ENCODE measurements around the gene RASL11A. TPM values are rescaled to one million over a fixed set of nuclear protein-coding genes. Genes with fewer than 3 reads are reported as not detected.

Gene RASL11A
- total and polyA plus RNA-seq, 2 of the 13 experiments (the other 11 are each of a cell fraction or from before 2014, with no cell fraction given) = 3.0 to 4.1 TPM

DNA sequence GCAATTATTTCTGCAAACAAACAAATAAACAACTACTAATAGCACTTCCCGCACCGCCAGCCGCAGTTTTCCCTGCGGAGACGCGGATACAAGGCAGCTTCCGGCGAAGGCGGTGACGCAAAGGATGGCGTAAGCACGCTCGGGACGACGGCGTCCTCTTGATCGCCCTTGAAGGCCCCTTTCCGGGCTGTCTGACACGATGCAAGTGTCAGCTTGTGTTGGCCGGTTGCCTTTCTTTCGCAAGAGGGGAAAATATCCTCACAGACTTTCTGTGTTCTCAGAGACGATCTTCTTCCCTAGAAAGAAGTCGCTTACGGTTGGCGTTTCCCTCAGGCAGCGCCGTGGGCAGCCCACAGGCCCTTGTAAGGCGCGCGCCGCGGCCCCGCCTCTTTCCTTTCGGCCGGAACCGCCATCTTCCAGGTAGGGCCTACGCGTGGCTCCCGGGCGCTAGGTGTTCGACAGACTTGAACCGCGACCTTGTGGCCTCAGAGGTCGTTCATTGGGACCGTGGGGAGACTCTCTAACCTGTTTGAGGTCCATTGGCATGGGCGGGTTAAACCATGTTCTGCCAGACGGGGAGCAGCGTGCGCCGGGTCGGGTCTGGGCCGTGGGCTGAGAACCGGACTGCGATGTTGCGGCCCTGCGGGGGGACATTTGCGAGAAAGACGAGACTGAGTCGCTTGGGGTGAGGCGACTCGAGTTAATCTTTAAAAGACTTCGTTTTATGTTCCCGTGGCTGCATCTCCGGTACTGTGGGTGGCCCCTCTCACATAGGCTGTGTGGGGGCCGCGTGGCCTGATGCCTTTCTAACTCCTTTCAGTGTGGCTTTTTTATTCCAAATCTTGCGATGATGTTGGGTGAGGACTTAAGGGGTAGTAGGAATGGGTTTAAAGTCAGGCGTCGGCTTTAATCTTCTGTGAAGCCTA is 19.2 kb upstream of the RASL11A start, which contains the start of gene RPL21 (continued):
- TF ChIP-seq, protein P1, sequence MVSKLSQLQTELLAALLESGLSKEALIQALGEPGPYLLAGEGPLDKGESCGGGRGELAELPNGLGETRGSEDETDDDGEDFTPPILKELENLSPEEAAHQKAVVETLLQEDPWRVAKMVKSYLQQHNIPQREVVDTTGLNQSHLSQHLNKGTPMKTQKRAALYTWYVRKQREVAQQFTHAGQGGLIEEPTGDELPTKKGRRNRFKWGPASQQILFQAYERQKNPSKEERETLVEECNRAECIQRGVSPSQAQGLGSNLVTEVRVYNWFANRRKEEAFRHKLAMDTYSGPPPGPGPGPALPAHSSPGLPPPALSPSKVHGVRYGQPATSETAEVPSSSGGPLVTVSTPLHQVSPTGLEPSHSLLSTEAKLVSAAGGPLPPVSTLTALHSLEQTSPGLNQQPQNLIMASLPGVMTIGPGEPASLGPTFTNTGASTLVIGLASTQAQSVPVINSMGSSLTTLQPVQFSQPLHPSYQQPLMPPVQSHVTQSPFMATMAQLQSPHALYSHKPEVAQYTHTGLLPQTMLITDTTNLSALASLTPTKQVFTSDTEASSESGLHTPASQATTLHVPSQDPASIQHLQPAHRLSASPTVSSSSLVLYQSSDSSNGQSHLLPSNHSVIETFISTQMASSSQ (IDR thresholded peaks at IDR 0.05; ENCODE audit: low read depth) = no peak
- TF ChIP-seq, protein P1 (CRISPR knock-in tag; IDR thresholded peaks at IDR 0.05; ENCODE audit: borderline replicate concordance) = peak; percentile 63; the same call in 1 of the 2 replicates
- TF ChIP-seq ZNF225 (CRISPR knock-in tag; IDR thresholded peaks at IDR 0.05) (peak; percentile 68; the same call in 1 of the 2 replicates), SRSF9 (IDR thresholded peaks at IDR 0.05; ENCODE audit: borderline replicate concordance, insufficient read depth, low read depth, low read length, poor library complexity, severe bottlenecking) (no peak), ZNF10 (CRISPR knock-in tag; IDR thresholded peaks at IDR 0.05; ENCODE audit: borderline replicate concordance, low read depth) (no peak), ZNF670 (CRISPR knock-in tag; IDR thresholded peaks at IDR 0.05; ENCODE audit: borderline replicate concordance) (peak; percentile 74; the same call in 1 of the 2 replicates), NFE2 (CRISPR knock-in tag; IDR thresholded peaks at IDR 0.05) (no peak), ZNF496 (CRISPR knock-in tag; IDR thresholded peaks at IDR 0.05; ENCODE audit: insufficient replicate concordance) (no peak), JUNB (CRISPR knock-in tag; IDR thresholded peaks at IDR 0.05; ENCODE audit: borderline replicate concordance) (no peak)
- TF ChIP-seq, protein P2, sequence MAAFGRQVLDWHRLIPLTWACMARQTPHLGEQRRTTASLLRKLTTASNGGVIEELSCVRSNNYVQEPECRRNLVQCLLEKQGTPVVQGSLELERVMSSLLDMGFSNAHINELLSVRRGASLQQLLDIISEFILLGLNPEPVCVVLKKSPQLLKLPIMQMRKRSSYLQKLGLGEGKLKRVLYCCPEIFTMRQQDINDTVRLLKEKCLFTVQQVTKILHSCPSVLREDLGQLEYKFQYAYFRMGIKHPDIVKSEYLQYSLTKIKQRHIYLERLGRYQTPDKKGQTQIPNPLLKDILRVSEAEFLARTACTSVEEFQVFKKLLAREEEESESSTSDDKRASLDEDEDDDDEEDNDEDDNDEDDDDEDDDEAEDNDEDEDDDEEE (CRISPR knock-in tag; IDR thresholded peaks at IDR 0.05) = peak; percentile 93
- TF ChIP-seq, protein P3, sequence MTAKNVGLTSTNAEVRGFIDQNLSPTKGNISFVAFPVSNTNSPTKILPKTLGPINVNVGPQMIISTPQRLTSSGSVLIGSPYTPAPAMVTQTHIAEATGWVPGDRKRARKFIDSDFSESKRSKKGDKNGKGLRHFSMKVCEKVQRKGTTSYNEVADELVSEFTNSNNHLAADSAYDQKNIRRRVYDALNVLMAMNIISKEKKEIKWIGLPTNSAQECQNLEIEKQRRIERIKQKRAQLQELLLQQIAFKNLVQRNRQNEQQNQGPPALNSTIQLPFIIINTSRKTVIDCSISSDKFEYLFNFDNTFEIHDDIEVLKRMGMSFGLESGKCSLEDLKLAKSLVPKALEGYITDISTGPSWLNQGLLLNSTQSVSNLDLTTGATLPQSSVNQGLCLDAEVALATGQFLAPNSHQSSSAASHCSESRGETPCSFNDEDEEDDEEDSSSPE (CRISPR knock-in tag; IDR thresholded peaks at IDR 0.05) = peak; percentile 83
- TF ChIP-seq, protein P4, sequence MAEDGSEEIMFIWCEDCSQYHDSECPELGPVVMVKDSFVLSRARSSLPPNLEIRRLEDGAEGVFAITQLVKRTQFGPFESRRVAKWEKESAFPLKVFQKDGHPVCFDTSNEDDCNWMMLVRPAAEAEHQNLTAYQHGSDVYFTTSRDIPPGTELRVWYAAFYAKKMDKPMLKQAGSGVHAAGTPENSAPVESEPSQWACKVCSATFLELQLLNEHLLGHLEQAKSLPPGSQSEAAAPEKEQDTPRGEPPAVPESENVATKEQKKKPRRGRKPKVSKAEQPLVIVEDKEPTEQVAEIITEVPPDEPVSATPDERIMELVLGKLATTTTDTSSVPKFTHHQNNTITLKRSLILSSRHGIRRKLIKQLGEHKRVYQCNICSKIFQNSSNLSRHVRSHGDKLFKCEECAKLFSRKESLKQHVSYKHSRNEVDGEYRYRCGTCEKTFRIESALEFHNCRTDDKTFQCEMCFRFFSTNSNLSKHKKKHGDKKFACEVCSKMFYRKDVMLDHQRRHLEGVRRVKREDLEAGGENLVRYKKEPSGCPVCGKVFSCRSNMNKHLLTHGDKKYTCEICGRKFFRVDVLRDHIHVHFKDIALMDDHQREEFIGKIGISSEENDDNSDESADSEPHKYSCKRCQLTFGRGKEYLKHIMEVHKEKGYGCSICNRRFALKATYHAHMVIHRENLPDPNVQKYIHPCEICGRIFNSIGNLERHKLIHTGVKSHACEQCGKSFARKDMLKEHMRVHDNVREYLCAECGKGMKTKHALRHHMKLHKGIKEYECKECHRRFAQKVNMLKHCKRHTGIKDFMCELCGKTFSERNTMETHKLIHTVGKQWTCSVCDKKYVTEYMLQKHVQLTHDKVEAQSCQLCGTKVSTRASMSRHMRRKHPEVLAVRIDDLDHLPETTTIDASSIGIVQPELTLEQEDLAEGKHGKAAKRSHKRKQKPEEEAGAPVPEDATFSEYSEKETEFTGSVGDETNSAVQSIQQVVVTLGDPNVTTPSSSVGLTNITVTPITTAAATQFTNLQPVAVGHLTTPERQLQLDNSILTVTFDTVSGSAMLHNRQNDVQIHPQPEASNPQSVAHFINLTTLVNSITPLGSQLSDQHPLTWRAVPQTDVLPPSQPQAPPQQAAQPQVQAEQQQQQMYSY (CRISPR knock-in tag; IDR thresholded peaks at IDR 0.05) = no peak; the same call in 1 of the 2 replicates
- TF ChIP-seq, protein P5, sequence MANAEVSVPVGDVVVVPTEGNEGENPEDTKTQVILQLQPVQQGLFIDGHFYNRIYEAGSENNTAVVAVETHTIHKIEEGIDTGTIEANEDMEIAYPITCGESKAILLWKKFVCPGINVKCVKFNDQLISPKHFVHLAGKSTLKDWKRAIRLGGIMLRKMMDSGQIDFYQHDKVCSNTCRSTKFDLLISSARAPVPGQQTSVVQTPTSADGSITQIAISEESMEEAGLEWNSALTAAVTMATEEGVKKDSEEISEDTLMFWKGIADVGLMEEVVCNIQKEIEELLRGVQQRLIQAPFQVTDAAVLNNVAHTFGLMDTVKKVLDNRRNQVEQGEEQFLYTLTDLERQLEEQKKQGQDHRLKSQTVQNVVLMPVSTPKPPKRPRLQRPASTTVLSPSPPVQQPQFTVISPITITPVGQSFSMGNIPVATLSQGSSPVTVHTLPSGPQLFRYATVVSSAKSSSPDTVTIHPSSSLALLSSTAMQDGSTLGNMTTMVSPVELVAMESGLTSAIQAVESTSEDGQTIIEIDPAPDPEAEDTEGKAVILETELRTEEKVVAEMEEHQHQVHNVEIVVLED (CRISPR knock-in tag; IDR thresholded peaks at IDR 0.05; ENCODE audit: borderline replicate concordance) = peak; percentile 99
